GM12878 (cell line): ENCODE data around the gene SRMS. TPM values are rescaled to one million over a fixed set of nuclear protein-coding genes. Genes with fewer than 3 reads are reported as not detected.

Source experiments
- ATAC-seq: fragments of 200-7000 bp; cut with Tn5 transposase; 3 replicates; pipeline ENCODE4 v1.9.1; 2020; ENCODE audit warnings: mild to moderate bottlenecking, moderate library complexity
- BruUV-seq: library from RNA; stranded (reverse); fragments of 400-500 nt; replicated peaks from 2 replicates; lab custom pipeline; 2021; lab: Mats Ljungman, UMichigan
- CTCF ChIA-PET: fragments of 300-600 bp; sonication (Branson Sonifier 250); formaldehyde crosslinking; extraction: SDS; loops from one replicate; lab custom pipeline; 2021; ENCODE audit warnings: inconsistent platforms; lab: Yijun Ruan, JAX
- POLR2A ChIA-PET: fragments of 350-600 bp; formaldehyde crosslinking; extraction: SDS; loops from one replicate; lab custom pipeline; 2021; ENCODE audit warnings: inconsistent platforms; lab: Charles Lee
- RAD21 ChIA-PET: fragments of 300-600 bp; sonication (Branson Sonifier 250); formaldehyde crosslinking; loops from one replicate; lab custom pipeline; 2023; ENCODE audit warnings: antibody characterized with exemption; ENCODE audit not compliant: unreplicated experiment; lab: Charles Lee
- SMC1A ChIA-PET: fragments of 300-600 bp; sonication (Branson Sonifier 250); formaldehyde crosslinking; loops from one replicate; lab custom pipeline; 2023; ENCODE audit not compliant: unreplicated experiment, uncharacterized antibody; lab: Charles Lee
- DNase-seq: peaks from one replicate; pipeline ENCODE4 v3.0.0-alpha.2; 2011; ENCODE audit warnings: low read depth, low spot score
- FAIRE-seq: peaks from 3 replicates; lab custom pipeline; 2011; peaks lifted over from hg19 to GRCh38; lab: Jason Lieb, UNC
- H2AFZ ChIP-seq: 2 replicates; pipeline ENCODE4 v1.6.0; 2011; ENCODE audit warnings: low read depth, low read length, control low read depth; ENCODE audit not compliant: control insufficient read depth
- H3K27ac ChIP-seq: 2 replicates; pipeline ENCODE4 v1.5.1; 2011; ENCODE audit warnings: control low read depth; ENCODE audit not compliant: control insufficient read depth, insufficient read depth
- H3K27me3 ChIP-seq, 2 experiments: replicated peaks in 1 of 2; 2 replicates each; pipeline versions ENCODE4 v1.6.0 to v1.6.1; 2011; ENCODE audit warnings: low read length in 1 of 2; ENCODE audit not compliant: control insufficient read depth in 2 of 2, insufficient read depth in 2 of 2
- H3K36me3 ChIP-seq, 2 experiments: 2 replicates each; pipeline ENCODE4 v1.5.1; 2011; ENCODE audit warnings: low read length in 1 of 2; ENCODE audit not compliant: control insufficient read depth in 2 of 2, insufficient read depth in 2 of 2
- H3K4me1 ChIP-seq: 2 replicates; pipeline ENCODE4 v1.6.1; 2011; ENCODE audit warnings: mild to moderate bottlenecking, low read length, moderate library complexity, mixed read lengths; ENCODE audit not compliant: control insufficient read depth, insufficient read depth
- H3K4me2 ChIP-seq: 2 replicates; pipeline ENCODE4 v1.6.0; 2011; ENCODE audit warnings: control low read depth; ENCODE audit not compliant: control insufficient read depth, insufficient read depth
- H3K4me3 ChIP-seq: fragments of 200-600 bp; sonication (generic); 2 replicates; pipeline ENCODE4 v1.5.1; 2016
- H3K79me2 ChIP-seq: 2 replicates; pipeline ENCODE4 v1.6.0; 2011; ENCODE audit warnings: low read length; ENCODE audit not compliant: control insufficient read depth, insufficient read depth
- H3K9ac ChIP-seq: 2 replicates; pipeline ENCODE4 v1.8.0; 2011; ENCODE audit warnings: low read length, control low read depth, mixed read lengths; ENCODE audit not compliant: control insufficient read depth, insufficient read depth
- H3K9me3 ChIP-seq: replicated peaks from 3 replicates; pipeline ENCODE4 v1.5.1; 2011; ENCODE audit warnings: mild to moderate bottlenecking, low read length; ENCODE audit not compliant: control insufficient read depth, insufficient read depth
- H4K20me1 ChIP-seq: 2 replicates; pipeline ENCODE4 v1.6.0; 2011; ENCODE audit not compliant: control insufficient read depth, insufficient read depth
- BHLHE40 ChIP-seq, 2 experiments: fragments of 450-650 bp in 1 of 2; IDR thresholded peaks; 2 replicates each; pipeline ENCODE4 v1.6.1; 2011 to 2017; ENCODE audit warnings: low read depth in 2 of 2, borderline replicate concordance in 1 of 2, improper control_type of control experiment in 1 of 2, low read length in 1 of 2, mild to moderate bottlenecking in 1 of 2
- CREB1 ChIP-seq: IDR thresholded peaks from 2 replicates; pipeline ENCODE4 v1.6.1; 2012; ENCODE audit warnings: low read depth, mild to moderate bottlenecking, inconsistent platforms
- DPF2 ChIP-seq: fragments of 450-650 bp; IDR thresholded peaks from 2 replicates; pipeline ENCODE4 v1.6.1; 2017; ENCODE audit warnings: mild to moderate bottlenecking
- EGR1 ChIP-seq, 2 experiments: IDR thresholded peaks; 1 replicate in 1 of 2; 2 replicates in 1 of 2; pipeline ENCODE4 v1.6.1; 2011 to 2012; ENCODE audit warnings: low read depth in 2 of 2, low read length in 2 of 2, borderline replicate concordance in 1 of 2, mild to moderate bottlenecking in 1 of 2, moderate library complexity in 1 of 2
- GATAD2B ChIP-seq: fragments of 450-650 bp; conservative IDR thresholded peaks from 2 replicates; pipeline ENCODE4 v1.6.1; 2017; ENCODE audit warnings: low read depth, mild to moderate bottlenecking, moderate library complexity
- IKZF1 ChIP-seq: fragments of 450-650 bp; conservative IDR thresholded peaks from 2 replicates; pipeline ENCODE4 v1.6.1; 2017; ENCODE audit warnings: antibody characterized with exemption, mild to moderate bottlenecking
- IKZF2 ChIP-seq, 2 experiments: fragments of 450-650 bp; IDR thresholded peaks; 2 replicates each; pipeline ENCODE4 v1.6.1; 2017; ENCODE audit warnings: mild to moderate bottlenecking in 2 of 2, moderate library complexity in 2 of 2
- LARP7 ChIP-seq: fragments of 450-650 bp; IDR thresholded peaks from 2 replicates; pipeline ENCODE4 v1.6.1; 2017; ENCODE audit warnings: mild to moderate bottlenecking
- POLR2A ChIP-seq: IDR thresholded peaks from 2 replicates; pipeline ENCODE4 v1.6.1; 2011; ENCODE audit warnings: low read depth, mild to moderate bottlenecking, low read length
- RB1 ChIP-seq: fragments of 450-650 bp; formaldehyde crosslinking; IDR thresholded peaks from 2 replicates; pipeline ENCODE4 v1.6.1; 2017; ENCODE audit warnings: mild to moderate bottlenecking, borderline replicate concordance
- RBBP5 ChIP-seq: fragments of 200-600 bp; sonication (generic); conservative IDR thresholded peaks from 2 replicates; pipeline ENCODE4 v1.6.1; 2016
- SIX5 ChIP-seq: IDR thresholded peaks from 2 replicates; pipeline ENCODE4 v1.6.1; 2011; ENCODE audit warnings: mild to moderate bottlenecking, low read depth, low read length, moderate library complexity; ENCODE audit not compliant: severe bottlenecking
- WGBS: methylation state at CpG from one replicate; pipeline ENCODE4 v1.1.6; 2016; ENCODE audit warnings: low lambda C conversion rate; ENCODE audit not compliant: insufficient replicate concordance, insufficient coverage; ENCODE audit errors: missing lambda C conversion rate; 5-methylcytosine and 5-hydroxymethylcytosine counted together
- in situ Hi-C: fragments of 300-500 bp; cut with MboI; formaldehyde crosslinking; loops from 9 replicates; pipeline ENCODE4 v1.14.3; 2018; ENCODE audit warnings: mixed read lengths
- intact Hi-C: fragments of 100-400 bp; cut with micrococcal nuclease; formaldehyde crosslinking; loops from one replicate; pipeline ENCODE4 v1.14.2; 2022; ENCODE audit not compliant: unreplicated experiment
- polyA plus RNA-seq, 11 experiments: library from polyadenylated mRNA; depleted of rRNA in 4 of 11; unstranded in 6 of 11; stranded (reverse) in 5 of 11; fragments of >200 nt; fragmentation: Nextera tagmentation in 4 of 11; fragmentation: Illumina TruSeq in 1 of 11; extraction: Ambion mirVana in 4 of 11; extraction: Trizol in 1 of 11; gene quantifications; 1 replicate in 1 of 11; 2 replicates in 10 of 11; pipeline versions ENCODE4 v1.2.1 to v1.2.3, GENCODE V29; 2011 to 2016; ENCODE audit warnings: inconsistent platforms in 2 of 11, missing spikeins in 2 of 11, low read depth in 1 of 11
- total RNA-seq, 4 experiments: library from RNA; depleted of rRNA in 3 of 4; stranded (reverse); fragments of >200 nt in 3 of 4; fragmentation: Illumina TruSeq in 1 of 4; extraction: Trizol in 1 of 4; gene quantifications; 2 replicates each; pipeline versions ENCODE4 v1.2.1 to v1.2.3, GENCODE V29; 2013 to 2021
- TF ChIP-seq, protein P1 (sequence below): fragments of 450-650 bp; formaldehyde crosslinking; IDR thresholded peaks from 2 replicates; pipeline ENCODE4 v1.5.0; 2022; ENCODE audit warnings: mild to moderate bottlenecking, missing genetic modification characterization
- TF ChIP-seq, protein P2 (sequence below): IDR thresholded peaks from 2 replicates; pipeline ENCODE4 v1.6.1; 2011; ENCODE audit warnings: mild to moderate bottlenecking, low read depth, low read length, moderate library complexity; ENCODE audit not compliant: insufficient replicate concordance
- TF ChIP-seq, protein P3 (sequence below): fragments of 450-650 bp; formaldehyde crosslinking; IDR thresholded peaks from 2 replicates; pipeline ENCODE4 v1.4.0; 2022; ENCODE audit warnings: mild to moderate bottlenecking, moderate library complexity

The SRMS gene
- total and polyA plus RNA-seq, 10 of the 15 experiments (the other 5 are each of a cell fraction or from before 2014, with no cell fraction given): not detected

DNA sequence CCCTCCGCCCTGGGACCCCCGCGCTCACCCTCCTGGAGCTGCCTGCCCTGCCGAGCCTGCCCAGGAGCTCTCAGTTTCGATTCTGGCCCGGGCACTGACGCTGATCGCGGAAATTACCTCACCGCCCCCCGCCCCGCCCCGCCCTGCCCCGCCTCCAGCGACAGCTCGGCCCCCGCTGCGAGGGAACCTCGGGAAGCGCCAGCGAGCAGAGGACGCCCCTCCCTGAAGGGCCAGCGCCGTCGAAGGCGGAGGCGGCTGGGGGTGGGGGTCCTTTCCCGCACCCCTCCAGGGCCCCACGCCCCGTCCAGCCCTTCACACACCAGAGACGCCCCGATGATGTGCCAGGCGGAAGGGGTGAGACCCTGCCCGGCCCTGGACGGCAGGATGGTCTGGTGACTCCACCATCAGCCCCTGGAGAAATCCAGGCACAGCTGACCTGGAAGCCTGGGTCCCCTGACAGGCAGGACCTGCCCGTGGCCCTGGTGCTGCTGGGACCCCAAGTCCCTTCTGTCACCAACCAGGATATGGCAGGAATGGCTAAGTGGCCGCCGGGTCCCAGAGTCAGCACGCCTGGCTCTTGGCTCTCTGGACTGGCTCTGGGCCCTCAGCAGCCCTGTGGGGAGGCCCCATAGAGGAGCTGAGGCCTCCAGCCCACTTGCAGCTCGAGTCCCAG, 26.7 kb upstream of the SRMS start, which contains the start of gene HELZ2:
Gene HELZ2 (minus strand): TSS at position 84 of the 673 bp plus-strand sequence. CDS start 1,854 bp downstream, outside the sequence.
- DNase-seq (no peak), ATAC-seq (peak; percentile 93), FAIRE-seq (peak; percentile 41)
- Histone ChIP-seq H3K79me2 (peaks cover 3% of the 10 kb centered on the region; the same call in 1 of the 2 replicates), H3K27me3 (no peaks in the 10 kb centered on the region), H3K9me3 (no peaks in the 10 kb centered on the region), H4K20me1 (no peaks in the 10 kb centered on the region; the same call in 1 of the 2 replicates), H3K4me3 (peak within 1 kb of the TSS; percentile 90), H2AFZ (peak within 1 kb of the TSS; percentile 79), H3K4me2 (peak within 1 kb of the TSS; percentile 92), H3K9ac (peak within 1 kb of the TSS; percentile 82), H3K27ac (no peak within 1 kb of the TSS; the same call in 1 of the 2 replicates), H3K4me1 (peaks cover 10% of the 10 kb centered on the region), H3K36me3 (no peaks in the 10 kb centered on the region)
- in situ Hi-C loops: no loop called here
- CTCF ChIA-PET: interaction anchor here (1.3 to 3.0 kb wide), 6 partner anchors 32 to 406 kb away, joined by 3 to 25 read pairs (median 4); partner anchors contain the start of genes PRPF6, PTK6 and TPD52L2
- 13% methylated on average over 23 of the region's 40 CpGs for WGBS
- SMC1A ChIA-PET: interaction anchor here (1.2 to 1.3 kb wide), 2 partner anchors 37 to 78 kb away, joined by 4 read pairs; partner anchors contain the start of gene PTK6
- POLR2A ChIA-PET: interaction anchor here (0.6 to 2.2 kb wide), 10 partner anchors 19 to 84 kb away, joined by 3 to 9 read pairs (median 4); partner anchors contain the start of genes FNDC11, PTK6 and RTEL1
- RAD21 ChIA-PET: interaction anchor here (0.5 to 2.5 kb wide), 10 partner anchors 19 to 199 kb away, joined by 3 to 30 read pairs (median 4); partner anchors contain the start of gene PTK6
- intact Hi-C loops: no loop called here
- no TSS peak for BruUV-seq
- TF ChIP-seq CREB1 (0 out of 2 replicates have a peak, but pooled peaks have one; percentile 25), GATAD2B (peak; percentile 41), LARP7 (peak; percentile 46; the same call in 1 of the 2 replicates), RB1 (0 out of 2 replicates have a peak, but pooled peaks have one; percentile 16), IKZF2 (IDR thresholded peaks at IDR 0.05) (peak in 1 of 2 experiments; percentile 22; a peak in 1 of 4 replicates), IKZF1 (peak; percentile 72), SIX5 (no peak), DPF2 (peak; percentile 62; the same call in 1 of the 2 replicates), EGR1 (IDR thresholded peaks at IDR 0.05; ENCODE audit: borderline replicate concordance in 1 of 2, low read depth in 2 of 2, low read length in 2 of 2) (0 out of 3 replicates have a peak, but pooled peaks of 1 of the 2 experiments have one; percentile 14), RBBP5 (no peak), POLR2A (peak; percentile 65), BHLHE40 (IDR thresholded peaks at IDR 0.05; ENCODE audit: borderline replicate concordance in 1 of 2, low read depth in 2 of 2, low read length in 1 of 2) (peak in 1 of 2 experiments; percentile 21; a peak in 1 of 4 replicates)
- TF ChIP-seq, protein P1, sequence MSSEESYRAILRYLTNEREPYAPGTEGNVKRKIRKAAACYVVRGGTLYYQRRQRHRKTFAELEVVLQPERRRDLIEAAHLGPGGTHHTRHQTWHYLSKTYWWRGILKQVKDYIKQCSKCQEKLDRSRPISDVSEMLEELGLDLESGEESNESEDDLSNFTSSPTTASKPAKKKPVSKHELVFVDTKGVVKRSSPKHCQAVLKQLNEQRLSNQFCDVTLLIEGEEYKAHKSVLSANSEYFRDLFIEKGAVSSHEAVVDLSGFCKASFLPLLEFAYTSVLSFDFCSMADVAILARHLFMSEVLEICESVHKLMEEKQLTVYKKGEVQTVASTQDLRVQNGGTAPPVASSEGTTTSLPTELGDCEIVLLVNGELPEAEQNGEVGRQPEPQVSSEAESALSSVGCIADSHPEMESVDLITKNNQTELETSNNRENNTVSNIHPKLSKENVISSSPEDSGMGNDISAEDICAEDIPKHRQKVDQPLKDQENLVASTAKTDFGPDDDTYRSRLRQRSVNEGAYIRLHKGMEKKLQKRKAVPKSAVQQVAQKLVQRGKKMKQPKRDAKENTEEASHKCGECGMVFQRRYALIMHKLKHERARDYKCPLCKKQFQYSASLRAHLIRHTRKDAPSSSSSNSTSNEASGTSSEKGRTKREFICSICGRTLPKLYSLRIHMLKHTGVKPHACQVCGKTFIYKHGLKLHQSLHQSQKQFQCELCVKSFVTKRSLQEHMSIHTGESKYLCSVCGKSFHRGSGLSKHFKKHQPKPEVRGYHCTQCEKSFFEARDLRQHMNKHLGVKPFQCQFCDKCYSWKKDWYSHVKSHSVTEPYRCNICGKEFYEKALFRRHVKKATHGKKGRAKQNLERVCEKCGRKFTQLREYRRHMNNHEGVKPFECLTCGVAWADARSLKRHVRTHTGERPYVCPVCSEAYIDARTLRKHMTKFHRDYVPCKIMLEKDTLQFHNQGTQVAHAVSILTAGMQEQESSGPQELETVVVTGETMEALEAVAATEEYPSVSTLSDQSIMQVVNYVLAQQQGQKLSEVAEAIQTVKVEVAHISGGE (CRISPR knock-in tag): no peak
- TF ChIP-seq, protein P2, sequence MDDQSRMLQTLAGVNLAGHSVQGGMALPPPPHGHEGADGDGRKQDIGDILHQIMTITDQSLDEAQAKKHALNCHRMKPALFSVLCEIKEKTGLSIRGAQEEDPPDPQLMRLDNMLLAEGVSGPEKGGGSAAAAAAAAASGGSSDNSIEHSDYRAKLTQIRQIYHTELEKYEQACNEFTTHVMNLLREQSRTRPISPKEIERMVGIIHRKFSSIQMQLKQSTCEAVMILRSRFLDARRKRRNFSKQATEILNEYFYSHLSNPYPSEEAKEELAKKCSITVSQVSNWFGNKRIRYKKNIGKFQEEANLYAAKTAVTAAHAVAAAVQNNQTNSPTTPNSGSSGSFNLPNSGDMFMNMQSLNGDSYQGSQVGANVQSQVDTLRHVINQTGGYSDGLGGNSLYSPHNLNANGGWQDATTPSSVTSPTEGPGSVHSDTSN: no peak
- TF ChIP-seq, protein P3, sequence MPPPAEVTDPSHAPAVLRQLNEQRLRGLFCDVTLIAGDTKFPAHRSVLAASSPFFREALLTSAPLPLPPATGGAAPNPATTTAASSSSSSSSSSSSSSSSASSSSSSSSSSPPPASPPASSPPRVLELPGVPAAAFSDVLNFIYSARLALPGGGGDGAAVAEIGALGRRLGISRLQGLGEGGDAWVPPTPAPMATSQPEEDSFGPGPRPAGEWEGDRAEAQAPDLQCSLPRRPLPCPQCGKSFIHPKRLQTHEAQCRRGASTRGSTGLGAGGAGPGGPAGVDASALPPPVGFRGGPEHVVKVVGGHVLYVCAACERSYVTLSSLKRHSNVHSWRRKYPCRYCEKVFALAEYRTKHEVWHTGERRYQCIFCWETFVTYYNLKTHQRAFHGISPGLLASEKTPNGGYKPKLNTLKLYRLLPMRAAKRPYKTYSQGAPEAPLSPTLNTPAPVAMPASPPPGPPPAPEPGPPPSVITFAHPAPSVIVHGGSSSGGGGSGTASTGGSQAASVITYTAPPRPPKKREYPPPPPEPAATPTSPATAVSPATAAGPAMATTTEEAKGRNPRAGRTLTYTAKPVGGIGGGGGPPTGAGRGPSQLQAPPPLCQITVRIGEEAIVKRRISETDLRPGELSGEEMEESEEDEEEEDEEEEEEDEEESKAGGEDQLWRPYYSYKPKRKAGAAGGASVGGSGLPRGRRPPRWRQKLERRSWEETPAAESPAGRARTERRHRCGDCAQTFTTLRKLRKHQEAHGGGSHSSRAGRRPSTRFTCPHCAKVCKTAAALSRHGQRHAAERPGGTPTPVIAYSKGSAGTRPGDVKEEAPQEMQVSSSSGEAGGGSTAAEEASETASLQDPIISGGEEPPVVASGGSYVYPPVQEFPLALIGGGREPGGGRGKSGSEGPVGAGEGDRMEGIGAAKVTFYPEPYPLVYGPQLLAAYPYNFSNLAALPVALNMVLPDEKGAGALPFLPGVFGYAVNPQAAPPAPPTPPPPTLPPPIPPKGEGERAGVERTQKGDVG: no peak
